Panc1 (cell line): Measurements from ENCODE around the gene PMFBP1. TPM values are rescaled to one million over a fixed set of nuclear protein-coding genes. Genes with fewer than 3 reads are reported as not detected.

ENCODE experiments used
- ATAC-seq: fragments of 200-7000 bp; cut with Tn5 transposase; 2 replicates; pipeline ENCODE4 v1.9.1; 2020; ENCODE audit warnings: mild to moderate bottlenecking, moderate library complexity
- BruUV-seq: library from RNA; stranded (reverse); fragments of 400-500 nt; replicated peaks from 2 replicates; lab custom pipeline; 2021; lab: Mats Ljungman, UMichigan
- CTCF ChIA-PET: fragments of 300-600 bp; sonication (Branson Sonifier 250); formaldehyde crosslinking; loops from one replicate; lab custom pipeline; 2022; ENCODE audit warnings: antibody characterized with exemption; lab: Charles Lee
- POLR2A ChIA-PET: fragments of 300-600 bp; sonication (Branson Sonifier 250); formaldehyde crosslinking; loops from one replicate; lab custom pipeline; 2022; ENCODE audit warnings: antibody characterized with exemption; lab: Charles Lee
- DNase-seq: peaks from one replicate; pipeline ENCODE4 v3.0.0-alpha.2; 2010; ENCODE audit warnings: low read depth, low spot score
- H3K27ac ChIP-seq: 2 replicates; pipeline ENCODE4 v1.5.1; 2011; ENCODE audit warnings: mild to moderate bottlenecking, low read length, inconsistent platforms
- H3K27me3 ChIP-seq: fragments of 200-500 bp; sonication (Bioruptor generic); 2 replicates; pipeline ENCODE4 v1.6.0; 2014; ENCODE audit warnings: low read length, inconsistent platforms; ENCODE audit not compliant: control insufficient read depth, insufficient read depth
- H3K36me3 ChIP-seq: fragments of 200-500 bp; sonication (Bioruptor generic); 2 replicates; pipeline ENCODE4 v1.5.1; 2014; ENCODE audit warnings: inconsistent platforms, mild to moderate bottlenecking, low read length, moderate library complexity; ENCODE audit not compliant: control insufficient read depth, insufficient read depth
- H3K4me1 ChIP-seq: 2 replicates; pipeline ENCODE4 v1.5.1; 2011; ENCODE audit warnings: inconsistent platforms, mild to moderate bottlenecking, low read length, moderate library complexity; ENCODE audit not compliant: control insufficient read depth, insufficient read depth
- H3K4me3 ChIP-seq, 2 experiments: 2 replicates each; pipeline ENCODE4 v1.5.1; 2011 to 2012; ENCODE audit warnings: low read depth in 2 of 2, low read length in 2 of 2, mild to moderate bottlenecking in 2 of 2, inconsistent platforms in 1 of 2, moderate library complexity in 1 of 2
- H3K9me3 ChIP-seq: fragments of 200-500 bp; sonication (Bioruptor generic); 2 replicates; pipeline ENCODE4 v1.5.1; 2014; ENCODE audit warnings: low read depth, mild to moderate bottlenecking, inconsistent platforms, low read length, moderate library complexity; ENCODE audit not compliant: control insufficient read depth, insufficient read depth
- CTCF ChIP-seq: fragments of 450-650 bp; IDR thresholded peaks from 2 replicates; pipeline ENCODE4 v1.5.1; 2017; ENCODE audit warnings: mild to moderate bottlenecking
- POLR2AphosphoS5 ChIP-seq: IDR thresholded peaks from 2 replicates; pipeline ENCODE4 v1.6.1; 2012; ENCODE audit warnings: mild to moderate bottlenecking, low read depth, low read length, moderate library complexity
- SIN3A ChIP-seq: IDR thresholded peaks from 2 replicates; pipeline ENCODE4 v1.6.1; 2012; ENCODE audit warnings: low read depth, mild to moderate bottlenecking, low read length, moderate library complexity, borderline replicate concordance; ENCODE audit not compliant: insufficient read depth
- TCF7L2 ChIP-seq: IDR thresholded peaks from 2 replicates; pipeline ENCODE4 v1.6.1; 2011; ENCODE audit warnings: mild to moderate bottlenecking, low read depth, low read length, inconsistent platforms
- in situ Hi-C: cut with HindIII; loops from 2 replicates; pipeline ENCODE4 v1.10.0; 2016; ENCODE audit warnings: low sequenced_read_pairs, low pct_unique_long_range_greater_than_20kb
- intact Hi-C: fragments of 100-400 bp; cut with micrococcal nuclease; formaldehyde crosslinking; loops from one replicate; pipeline ENCODE4 v1.10.0; 2022; ENCODE audit not compliant: unreplicated experiment
- total RNA-seq: library from RNA; stranded (reverse); gene quantifications from one replicate; pipeline ENCODE4 v1.2.1, GENCODE V29; 2021; ENCODE audit not compliant: unreplicated experiment
- TF ChIP-seq, protein P1 (sequence below), 2 experiments: IDR thresholded peaks; 2 replicates each; pipeline ENCODE4 v1.6.1; 2011 to 2012; ENCODE audit warnings: low read depth in 2 of 2, control low read depth in 1 of 2, low read length in 1 of 2, mild to moderate bottlenecking in 1 of 2, moderate library complexity in 1 of 2; ENCODE audit not compliant: insufficient read depth in 1 of 2

The PMFBP1 gene
- total RNA-seq, 1 experiment from 2014 or later: 0.10 TPM

DNA sequence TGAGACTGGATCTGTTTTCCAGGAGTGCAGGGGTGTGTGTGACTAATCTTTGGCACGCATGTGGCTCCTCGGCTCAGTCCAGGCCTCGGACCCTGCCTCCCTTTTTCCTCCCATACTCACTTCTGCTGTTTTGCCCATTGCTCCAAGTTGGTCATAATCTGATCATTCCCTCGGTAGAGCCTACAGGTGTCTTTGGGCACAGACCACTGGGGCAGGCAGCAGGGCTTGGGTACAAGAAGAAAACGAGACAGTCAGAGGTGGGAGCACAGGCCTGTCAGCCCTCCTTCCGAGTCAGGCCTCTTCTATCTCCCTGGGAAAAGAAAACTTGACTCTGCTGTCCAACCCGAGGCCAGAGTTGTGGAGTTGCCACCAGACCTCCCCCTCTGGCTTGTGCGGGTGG is 48.5 kb downstream of the PMFBP1 start:
- ATAC-seq (no peak), DNase-seq (no peak)
- Histone ChIP-seq H3K27me3 (no peaks in the 10 kb centered on the region), H3K9me3 (no peaks in the 10 kb centered on the region), H3K4me3 (no peak overlapping the region), H3K4me1 (no peaks in the 10 kb centered on the region), H3K27ac (no peak overlapping the region), H3K36me3 (no peaks in the 10 kb centered on the region)
- in situ Hi-C loops: no loop called here
- BruUV-seq: no TSS peak
- intact Hi-C loops: no loop called here
- TF ChIP-seq CTCF (no peak), TCF7L2 (no peak), SIN3A (no peak), POLR2AphosphoS5 (no peak)
- TF ChIP-seq, protein P1, sequence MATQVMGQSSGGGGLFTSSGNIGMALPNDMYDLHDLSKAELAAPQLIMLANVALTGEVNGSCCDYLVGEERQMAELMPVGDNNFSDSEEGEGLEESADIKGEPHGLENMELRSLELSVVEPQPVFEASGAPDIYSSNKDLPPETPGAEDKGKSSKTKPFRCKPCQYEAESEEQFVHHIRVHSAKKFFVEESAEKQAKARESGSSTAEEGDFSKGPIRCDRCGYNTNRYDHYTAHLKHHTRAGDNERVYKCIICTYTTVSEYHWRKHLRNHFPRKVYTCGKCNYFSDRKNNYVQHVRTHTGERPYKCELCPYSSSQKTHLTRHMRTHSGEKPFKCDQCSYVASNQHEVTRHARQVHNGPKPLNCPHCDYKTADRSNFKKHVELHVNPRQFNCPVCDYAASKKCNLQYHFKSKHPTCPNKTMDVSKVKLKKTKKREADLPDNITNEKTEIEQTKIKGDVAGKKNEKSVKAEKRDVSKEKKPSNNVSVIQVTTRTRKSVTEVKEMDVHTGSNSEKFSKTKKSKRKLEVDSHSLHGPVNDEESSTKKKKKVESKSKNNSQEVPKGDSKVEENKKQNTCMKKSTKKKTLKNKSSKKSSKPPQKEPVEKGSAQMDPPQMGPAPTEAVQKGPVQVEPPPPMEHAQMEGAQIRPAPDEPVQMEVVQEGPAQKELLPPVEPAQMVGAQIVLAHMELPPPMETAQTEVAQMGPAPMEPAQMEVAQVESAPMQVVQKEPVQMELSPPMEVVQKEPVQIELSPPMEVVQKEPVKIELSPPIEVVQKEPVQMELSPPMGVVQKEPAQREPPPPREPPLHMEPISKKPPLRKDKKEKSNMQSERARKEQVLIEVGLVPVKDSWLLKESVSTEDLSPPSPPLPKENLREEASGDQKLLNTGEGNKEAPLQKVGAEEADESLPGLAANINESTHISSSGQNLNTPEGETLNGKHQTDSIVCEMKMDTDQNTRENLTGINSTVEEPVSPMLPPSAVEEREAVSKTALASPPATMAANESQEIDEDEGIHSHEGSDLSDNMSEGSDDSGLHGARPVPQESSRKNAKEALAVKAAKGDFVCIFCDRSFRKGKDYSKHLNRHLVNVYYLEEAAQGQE (IDR thresholded peaks at IDR 0.05; ENCODE audit: insufficient read depth in 1 of 2, low read depth in 2 of 2, low read length in 1 of 2): no peak
- CTCF ChIA-PET: interaction anchor here (0.5 kb wide), 1 partner anchor 151 kb away, joined by 8 read pairs; no protein-coding TSS in a partner anchor
- POLR2A ChIA-PET: no interaction called here

DNA sequence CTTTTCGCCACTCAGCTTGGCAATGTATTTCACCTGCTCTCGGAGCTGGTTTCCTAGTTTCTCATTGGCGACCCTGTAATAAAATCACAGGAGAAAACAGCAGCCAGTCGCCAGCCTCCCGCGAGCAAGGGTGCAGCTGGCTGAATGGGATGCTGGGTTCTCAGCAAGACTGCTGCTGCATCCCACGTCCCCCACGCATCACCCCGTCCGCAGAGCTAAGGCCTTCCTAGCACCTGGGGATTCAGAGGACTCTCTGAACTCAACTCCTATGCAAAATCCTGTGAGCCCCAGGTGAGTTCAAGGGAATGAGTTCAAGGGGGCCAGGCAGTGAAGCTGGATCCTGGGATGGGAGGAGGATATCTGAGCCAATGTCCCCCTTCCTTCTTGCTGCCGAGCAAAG is 49.0 kb downstream of the PMFBP1 start:
- intact Hi-C loops: no loop called here
- CTCF ChIA-PET: no interaction called here

More for the DNA sequence above, 49.0 kb downstream of the PMFBP1 start:
- DNase-seq: no peak
- H3K36me3 ChIP-seq: no peaks in the 10 kb centered on the region
- H3K4me1 ChIP-seq: no peaks in the 10 kb centered on the region
- ATAC-seq: no peak
- no peak overlapping the region for H3K4me3 ChIP-seq
- no peak overlapping the region for H3K27ac ChIP-seq
- no peaks in the 10 kb centered on the region for H3K9me3 ChIP-seq
- TF ChIP-seq, protein P1 (IDR thresholded peaks at IDR 0.05; ENCODE audit: insufficient read depth in 1 of 2, low read depth in 2 of 2, low read length in 1 of 2): no peak
- TF ChIP-seq TCF7L2: no peak
- TF ChIP-seq SIN3A: no peak
- no peak for TF ChIP-seq CTCF
- TF ChIP-seq POLR2AphosphoS5: no peak
- no peaks in the 10 kb centered on the region for H3K27me3 ChIP-seq
- in situ Hi-C loops: no loop called here
- no TSS peak for BruUV-seq
- POLR2A ChIA-PET: no interaction called here
